GM12892 (cell line): ENCODE measurements around the gene CALHM2.

Source experiments
- POLR2A ChIP-seq: IDR thresholded peaks from 2 replicates; pipeline ENCODE4 v1.6.1; 2011; ENCODE audit warnings: low read depth, low read length, control low read depth
- POLR2AphosphoS5 ChIP-seq: IDR thresholded peaks from 2 replicates; pipeline ENCODE4 v1.6.1; 2011; ENCODE audit warnings: low read depth, low read length, control low read depth
- TAF1 ChIP-seq: IDR thresholded peaks from 2 replicates; pipeline ENCODE4 v1.6.1; 2011; ENCODE audit warnings: low read depth, mild to moderate bottlenecking, control low read depth, low read length, borderline replicate concordance

- TF ChIP-seq POLR2AphosphoS5 (no peak), POLR2A (no peak), TAF1 (no peak)
Measured at GRCh38 chr10:103491729-103492364, 39.7 kb upstream of the CALHM2 start.
